Measurements from ENCODE around the gene CACNA1E. TPM values are rescaled to one million over a fixed set of nuclear protein-coding genes. Genes with fewer than 3 reads are reported as not detected.

Gene CACNA1E
- total RNA-seq, 4 donors from 2014 or later = 0.09 to 0.19 TPM; not detected in 2

DNA sequence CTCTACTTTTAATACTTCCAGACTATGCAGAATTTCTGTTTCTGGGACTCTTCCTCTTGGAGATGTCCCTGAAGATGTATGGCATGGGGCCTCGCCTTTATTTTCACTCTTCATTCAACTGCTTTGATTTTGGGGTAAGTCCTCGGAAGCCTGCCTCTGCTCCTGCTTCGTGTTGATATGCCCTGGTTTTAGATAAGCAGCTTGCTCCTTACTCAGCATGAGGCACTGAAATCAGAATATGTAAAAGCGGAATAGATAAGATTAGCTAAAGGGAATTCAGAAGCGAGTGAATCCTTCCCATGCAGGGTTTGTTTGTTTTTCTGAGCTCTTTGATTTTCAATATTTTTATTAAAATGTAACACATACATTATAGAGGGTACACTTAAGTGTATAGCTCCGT lies 234.7 kb downstream of the CACNA1E start:
- Histone ChIP-seq H3K36me3 (no peaks in the 10 kb centered on the region), H3K27ac (no peak overlapping the region), H3K27me3 (peaks cover 0 to 13% (median 0%) of the 10 kb centered on the region in 4 donors), H3K4me3 (no peak overlapping the region), H3K4me1 (no peaks in the 10 kb centered on the region), H3K9me3 (no peaks in the 10 kb centered on the region)
- intact Hi-C loops (cut with DNase I) = no loop called here
- DNase-seq = no peak
- WGBS, 2 donors = 56 to 60% methylated on average over 6 of the region's 6 CpGs
- TF ChIP-seq, protein P1, sequence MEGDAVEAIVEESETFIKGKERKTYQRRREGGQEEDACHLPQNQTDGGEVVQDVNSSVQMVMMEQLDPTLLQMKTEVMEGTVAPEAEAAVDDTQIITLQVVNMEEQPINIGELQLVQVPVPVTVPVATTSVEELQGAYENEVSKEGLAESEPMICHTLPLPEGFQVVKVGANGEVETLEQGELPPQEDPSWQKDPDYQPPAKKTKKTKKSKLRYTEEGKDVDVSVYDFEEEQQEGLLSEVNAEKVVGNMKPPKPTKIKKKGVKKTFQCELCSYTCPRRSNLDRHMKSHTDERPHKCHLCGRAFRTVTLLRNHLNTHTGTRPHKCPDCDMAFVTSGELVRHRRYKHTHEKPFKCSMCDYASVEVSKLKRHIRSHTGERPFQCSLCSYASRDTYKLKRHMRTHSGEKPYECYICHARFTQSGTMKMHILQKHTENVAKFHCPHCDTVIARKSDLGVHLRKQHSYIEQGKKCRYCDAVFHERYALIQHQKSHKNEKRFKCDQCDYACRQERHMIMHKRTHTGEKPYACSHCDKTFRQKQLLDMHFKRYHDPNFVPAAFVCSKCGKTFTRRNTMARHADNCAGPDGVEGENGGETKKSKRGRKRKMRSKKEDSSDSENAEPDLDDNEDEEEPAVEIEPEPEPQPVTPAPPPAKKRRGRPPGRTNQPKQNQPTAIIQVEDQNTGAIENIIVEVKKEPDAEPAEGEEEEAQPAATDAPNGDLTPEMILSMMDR (IDR thresholded peaks at IDR 0.05) = no peak
- TF ChIP-seq POLR2A (IDR thresholded peaks at IDR 0.05) = no peak

DNA sequence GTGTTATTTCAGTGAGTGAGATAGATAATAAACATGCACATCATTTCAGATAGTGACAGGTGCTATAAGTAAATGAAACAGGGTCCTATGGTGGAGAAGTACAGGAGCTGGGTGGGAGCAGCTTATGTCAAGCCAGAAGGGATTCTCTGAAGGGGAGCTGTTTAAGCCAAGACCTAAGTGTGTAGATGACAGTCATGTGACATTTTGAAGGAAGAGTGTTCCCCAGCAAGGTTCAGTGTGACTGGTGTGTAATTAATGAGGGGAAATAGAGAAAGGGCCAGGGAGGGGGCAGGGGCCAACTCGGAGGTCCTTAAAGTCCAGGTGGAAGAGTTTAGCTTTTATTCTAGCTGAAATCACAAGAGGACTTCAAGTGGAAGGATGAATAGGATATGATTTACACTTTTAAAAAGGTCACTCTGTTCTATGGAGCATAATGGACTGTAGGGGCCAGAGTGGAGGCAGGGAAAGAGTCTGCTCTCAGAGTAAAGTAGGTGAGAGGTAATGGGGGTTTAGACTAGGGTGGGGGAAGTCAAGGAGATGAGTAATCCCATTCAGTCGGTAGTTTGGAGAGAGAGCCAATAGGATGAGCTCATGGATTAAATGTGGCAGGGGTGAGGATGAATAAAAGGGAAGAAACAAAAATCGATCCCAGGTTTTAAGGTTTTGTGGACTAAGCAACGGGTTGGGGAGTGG lies 243.1 kb downstream of the CACNA1E start:
- no peak overlapping the region for H3K27ac ChIP-seq

DNA sequence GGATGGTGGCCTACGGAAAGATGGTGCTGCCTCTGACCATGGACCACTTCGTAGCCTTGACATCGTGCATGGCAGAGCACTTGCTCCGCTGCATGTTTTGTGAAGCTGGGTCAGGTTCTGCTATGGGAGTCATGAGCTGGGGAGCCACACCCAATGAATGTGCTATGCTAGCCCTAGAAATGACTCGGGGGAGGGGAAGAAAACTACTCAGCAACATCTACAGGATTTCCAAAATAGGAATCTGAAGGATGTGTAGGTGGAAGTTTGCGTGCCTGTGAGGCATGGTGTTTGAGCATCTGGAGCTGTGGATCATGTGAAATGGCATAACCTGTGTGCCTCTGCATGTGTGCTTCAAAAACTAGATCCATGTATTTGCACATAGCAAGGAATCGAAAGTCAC lies 247.3 kb downstream of the CACNA1E start:
- no peaks in the 10 kb centered on the region for H3K36me3 ChIP-seq
- DNase-seq = no peak
- H3K4me1 ChIP-seq = no peaks in the 10 kb centered on the region
- H3K4me3 ChIP-seq = no peak overlapping the region
- 84 to 88% methylated on average over 7 of the region's 7 CpGs for WGBS, 2 donors
- TF ChIP-seq, protein P1 (IDR thresholded peaks at IDR 0.05) = no peak
- no peak for TF ChIP-seq POLR2A (IDR thresholded peaks at IDR 0.05)
- H3K27me3 ChIP-seq = no peaks in the 10 kb centered on the region
- no peak overlapping the region for H3K27ac ChIP-seq
- H3K9me3 ChIP-seq = no peaks in the 10 kb centered on the region
- intact Hi-C loops (cut with DNase I) = no loop called here

More for the DNA sequence above, 243.1 kb downstream of the CACNA1E start:
- H3K9me3 ChIP-seq = no peaks in the 10 kb centered on the region
- H3K4me1 ChIP-seq = no peaks in the 10 kb centered on the region
- no peaks in the 10 kb centered on the region for H3K36me3 ChIP-seq
- TF ChIP-seq, protein P1 (IDR thresholded peaks at IDR 0.05) = no peak
- no peak for TF ChIP-seq POLR2A (IDR thresholded peaks at IDR 0.05)
- no peak for DNase-seq
- H3K27me3 ChIP-seq = peaks cover 0 to 10% (median 0%) of the 10 kb centered on the region in 4 donors
- intact Hi-C loops (cut with DNase I) = no loop called here
- H3K4me3 ChIP-seq = no peak overlapping the region
- 39 to 44% methylated on average over 4 of the region's 4 CpGs for WGBS, 2 donors

DNA sequence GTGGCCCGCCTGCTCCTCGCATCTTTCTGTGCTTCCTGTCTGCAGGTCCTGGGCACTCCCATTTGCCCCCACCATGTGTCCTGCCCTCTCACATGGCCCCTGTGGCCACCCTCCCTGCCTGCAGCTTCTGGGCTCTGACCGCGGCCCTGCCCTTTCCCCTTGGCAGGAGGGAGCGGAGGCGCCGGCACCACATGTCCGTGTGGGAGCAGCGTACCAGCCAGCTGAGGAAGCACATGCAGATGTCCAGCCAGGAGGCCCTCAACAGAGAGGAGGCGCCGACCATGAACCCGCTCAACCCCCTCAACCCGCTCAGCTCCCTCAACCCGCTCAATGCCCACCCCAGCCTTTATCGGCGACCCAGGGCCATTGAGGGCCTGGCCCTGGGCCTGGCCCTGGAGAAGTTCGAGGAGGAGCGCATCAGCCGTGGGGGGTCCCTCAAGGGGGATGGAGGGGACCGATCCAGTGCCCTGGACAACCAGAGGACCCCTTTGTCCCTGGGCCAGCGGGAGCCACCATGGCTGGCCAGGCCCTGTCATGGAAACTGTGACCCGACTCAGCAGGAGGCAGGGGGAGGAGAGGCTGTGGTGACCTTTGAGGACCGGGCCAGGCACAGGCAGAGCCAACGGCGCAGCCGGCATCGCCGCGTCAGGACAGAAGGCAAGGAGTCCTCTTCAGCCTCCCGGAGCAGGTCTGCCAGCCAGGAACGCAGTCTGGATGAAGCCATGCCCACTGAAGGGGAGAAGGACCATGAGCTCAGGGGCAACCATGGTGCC lies 249.1 kb downstream of the CACNA1E start:
- TF ChIP-seq, protein P1 (IDR thresholded peaks at IDR 0.05) = no peak
- no peak for TF ChIP-seq POLR2A (IDR thresholded peaks at IDR 0.05)
- no peak for DNase-seq
- no peaks in the 10 kb centered on the region for H3K9me3 ChIP-seq
- no peak overlapping the region for H3K27ac ChIP-seq
- H3K27me3 ChIP-seq = no peaks in the 10 kb centered on the region
- H3K36me3 ChIP-seq = no peaks in the 10 kb centered on the region
- H3K4me1 ChIP-seq = no peaks in the 10 kb centered on the region
- intact Hi-C loops (cut with DNase I) = no loop called here
- 94 to 98% methylated on average over 10 to 13 of the region's 31 CpGs for WGBS, 2 donors
- no peak overlapping the region for H3K4me3 ChIP-seq

DNA sequence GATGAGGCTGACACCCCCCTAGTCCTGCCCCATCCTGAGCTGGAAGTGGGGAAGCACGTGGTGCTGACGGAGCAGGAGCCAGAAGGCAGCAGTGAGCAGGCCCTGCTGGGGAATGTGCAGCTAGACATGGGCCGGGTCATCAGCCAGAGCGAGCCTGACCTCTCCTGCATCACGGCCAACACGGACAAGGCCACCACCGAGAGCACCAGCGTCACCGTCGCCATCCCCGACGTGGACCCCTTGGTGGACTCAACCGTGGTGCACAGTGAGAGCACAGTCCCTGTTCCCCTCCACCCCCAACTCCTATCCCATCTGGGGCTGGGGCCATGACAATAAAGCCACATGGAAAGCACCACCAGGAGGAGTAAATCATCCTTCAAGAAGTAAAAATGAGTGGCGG lies 250.2 kb downstream of the CACNA1E start:
- Histone ChIP-seq H3K27me3 (no peaks in the 10 kb centered on the region), H3K4me3 (no peak overlapping the region), H3K36me3 (no peaks in the 10 kb centered on the region), H3K27ac (no peak overlapping the region), H3K9me3 (no peaks in the 10 kb centered on the region), H3K4me1 (no peaks in the 10 kb centered on the region)
- no peak for DNase-seq
- intact Hi-C loops (cut with DNase I) = no loop called here
- TF ChIP-seq, protein P1 (IDR thresholded peaks at IDR 0.05) = no peak
- no peak for TF ChIP-seq POLR2A (IDR thresholded peaks at IDR 0.05)
- 83 to 93% methylated on average over 8 of the region's 14 CpGs for WGBS, 2 donors
